Right atrium auricular region (tissue), 2 donors: ENCODE measurements around the gene EFNA5. TPM values are rescaled to one million over a fixed set of nuclear protein-coding genes. Genes with fewer than 3 reads are reported as not detected.

Experiments
- DNase-seq: peaks from one replicate; pipeline ENCODE4 v3.0.0-alpha.2; 2019; ENCODE audit warnings: low spot score
- H3K27ac ChIP-seq, 2 donors: fragments of 200-600 bp; sonication (generic); 1 replicate in 1 of 2; 2 replicates in 1 of 2; pipeline ENCODE4 v1.5.1; 2016 to 2019
- H3K27me3 ChIP-seq, 2 donors: fragments of 200-600 bp; sonication (generic); one replicate each; pipeline versions ENCODE4 v1.5.1 to v1.6.0; 2017 to 2019
- H3K36me3 ChIP-seq: fragments of 200-600 bp; sonication (generic); one replicate; pipeline ENCODE4 v1.5.1; 2016
- H3K4me1 ChIP-seq, 2 donors: fragments of 200-600 bp; sonication (generic); one replicate each; pipeline versions ENCODE4 v1.5.1 to v1.6.0; 2017 to 2019
- H3K4me3 ChIP-seq, 2 donors: fragments of 200-600 bp; sonication (generic); 1 replicate in 1 of 2; 2 replicates in 1 of 2; pipeline ENCODE4 v1.5.1; 2017 to 2019; ENCODE audit warnings: mild to moderate bottlenecking in 1 of 2, moderate library complexity in 1 of 2
- H3K9me3 ChIP-seq, 2 donors: fragments of 200-600 bp; sonication (generic); one replicate each; pipeline ENCODE4 v1.5.1; 2019
- CTCF ChIP-seq, 2 donors: fragments of 200-600 bp; sonication (generic); IDR thresholded peaks; one replicate each; pipeline ENCODE4 v1.5.1; 2019; ENCODE audit warnings: antibody characterized with exemption in 2 of 2
- total RNA-seq, 2 donors: library from RNA; depleted of rRNA; stranded (reverse); fragments of >200 nt; gene quantifications; one replicate each; pipeline ENCODE4 v1.1.0, GENCODE V29; 2016

Gene EFNA5
- total RNA-seq, 2 donors from 2014 or later = 17.0 to 19.2 TPM

DNA sequence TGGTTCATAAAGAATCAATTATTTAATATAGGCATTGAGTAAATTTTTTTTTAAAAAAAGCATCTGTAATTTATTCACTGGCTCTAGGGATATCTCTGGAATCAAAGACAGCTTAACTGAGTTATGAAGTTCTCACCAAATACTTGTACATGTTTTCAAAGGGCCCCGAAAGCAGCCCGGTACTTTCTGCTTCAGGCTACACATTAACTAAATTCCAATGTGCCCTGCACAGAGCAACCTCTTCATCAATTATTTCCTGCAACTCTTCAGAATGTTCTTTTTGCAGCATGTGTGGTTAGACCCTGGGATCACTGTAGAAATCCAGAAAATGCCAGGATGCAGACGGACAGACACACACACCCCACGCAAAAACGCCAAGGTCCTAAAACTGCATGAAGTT is 209.0 kb downstream of the EFNA5 start:
- no peak overlapping the region for H3K27ac ChIP-seq
- H3K36me3 ChIP-seq = no peaks in the 10 kb centered on the region
- no peak for TF ChIP-seq CTCF (IDR thresholded peaks at IDR 0.05)
- peaks cover 0 to 16% of the 10 kb centered on the region in 2 donors for H3K4me1 ChIP-seq
- no peak for DNase-seq
- H3K9me3 ChIP-seq = no peaks in the 10 kb centered on the region
- no peak overlapping the region for H3K4me3 ChIP-seq
- no peaks in the 10 kb centered on the region for H3K27me3 ChIP-seq

- Histone ChIP-seq H3K36me3 (no peaks in the 10 kb centered on the region), H3K4me1 (peaks cover 0 to 8% of the 10 kb centered on the region in 2 donors), H3K27me3 (no peaks in the 10 kb centered on the region), H3K27ac (no peak overlapping the region), H3K4me3 (no peak overlapping the region), H3K9me3 (no peaks in the 10 kb centered on the region)
- TF ChIP-seq CTCF (IDR thresholded peaks at IDR 0.05) = no peak
- DNase-seq = no peak
Measured at GRCh38 chr5:107460789-107461188, 209.9 kb downstream of the EFNA5 start.

- DNase-seq = no peak
- Histone ChIP-seq H3K36me3 (no peaks in the 10 kb centered on the region), H3K27me3 (no peaks in the 10 kb centered on the region), H3K9me3 (no peaks in the 10 kb centered on the region), H3K4me1 (peaks cover 0 to 13% of the 10 kb centered on the region in 2 donors), H3K27ac (no peak overlapping the region), H3K4me3 (no peak overlapping the region)
- TF ChIP-seq CTCF (IDR thresholded peaks at IDR 0.05) = no peak
Measured at GRCh38 chr5:107459605-107460004, 211.1 kb downstream of the EFNA5 start.

- Histone ChIP-seq H3K9me3 (no peaks in the 10 kb centered on the region), H3K4me1 (peaks cover 0 to 13% of the 10 kb centered on the region in 2 donors), H3K27ac (no peak overlapping the region), H3K36me3 (no peaks in the 10 kb centered on the region), H3K27me3 (no peaks in the 10 kb centered on the region), H3K4me3 (no peak overlapping the region)
- DNase-seq = no peak
- TF ChIP-seq CTCF (IDR thresholded peaks at IDR 0.05) = no peak
Measured at GRCh38 chr5:107458322-107458721, 212.4 kb downstream of the EFNA5 start.

DNA sequence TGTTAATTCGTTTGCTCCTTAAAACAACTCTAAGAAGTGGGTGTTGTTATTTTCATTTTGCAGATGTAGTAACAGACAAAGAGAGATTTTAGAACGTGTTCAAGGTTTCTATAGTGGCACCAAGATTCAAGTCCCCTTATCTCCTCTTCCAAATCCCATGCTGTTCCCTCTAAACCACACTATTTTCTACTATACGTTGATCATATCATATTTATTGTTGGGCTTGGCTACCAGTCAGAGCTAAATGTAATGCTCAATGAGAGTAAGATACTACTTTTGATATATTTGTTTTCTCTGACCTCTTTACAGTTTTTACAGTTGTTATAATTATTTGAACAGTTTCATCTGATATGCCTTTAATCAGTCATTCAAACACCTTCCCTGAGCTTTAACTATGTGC is 212.9 kb downstream of the EFNA5 start:
- no peak for DNase-seq
- H3K27me3 ChIP-seq = no peaks in the 10 kb centered on the region
- no peak for TF ChIP-seq CTCF (IDR thresholded peaks at IDR 0.05)
- H3K27ac ChIP-seq = no peak overlapping the region
- H3K36me3 ChIP-seq = no peaks in the 10 kb centered on the region
- H3K4me3 ChIP-seq = no peak overlapping the region
- H3K9me3 ChIP-seq = no peaks in the 10 kb centered on the region
- H3K4me1 ChIP-seq = peaks cover 0 to 13% of the 10 kb centered on the region in 2 donors

- no peaks in the 10 kb centered on the region for H3K27me3 ChIP-seq
- no peak for TF ChIP-seq CTCF (IDR thresholded peaks at IDR 0.05)
- no peaks in the 10 kb centered on the region for H3K36me3 ChIP-seq
- no peak for DNase-seq
- H3K27ac ChIP-seq = no peak overlapping the region
- peaks cover 0 to 13% of the 10 kb centered on the region in 2 donors for H3K4me1 ChIP-seq
- H3K4me3 ChIP-seq = no peak overlapping the region
- H3K9me3 ChIP-seq = no peaks in the 10 kb centered on the region
Measured at GRCh38 chr5:107457138-107457537, 213.6 kb downstream of the EFNA5 start.
